DMS153 treated with DMSO at 0.1 percent for 48 hours (cell line): ENCODE measurements around the gene CDC42EP3.

Experiments
- DNase-seq: peaks from one replicate; lab custom pipeline; 2025; ENCODE audit not compliant: unreplicated experiment; lab: John Stamatoyannopoulos, UW

The CDC42EP3 gene

GRCh38 chr2:37671009-37671815 is at the start of gene CDC42EP3:
Gene CDC42EP3, minus strand, starts transcription at chr2:37671642. Its CDS starts 25,055 bp downstream, at chr2:37646587.
- DNase-seq, result peak; percentile 57

- no peak for DNase-seq
Measured at GRCh38 chr2:37721201-37721560, 49.7 kb upstream of the CDC42EP3 start.

GRCh38 chr2:37720533-37721200 is 49.2 kb upstream of the CDC42EP3 start:
- DNase-seq, result no peak

- DNase-seq, result no peak
Measured at GRCh38 chr2:37718515-37719161, 47.2 kb upstream of the CDC42EP3 start.

- no peak for DNase-seq
Measured at GRCh38 chr2:37713258-37713700, 41.8 kb upstream of the CDC42EP3 start.

GRCh38 chr2:37711831-37712230 is 40.4 kb upstream of the CDC42EP3 start:
- DNase-seq, result no peak

GRCh38 chr2:37711308-37711731 is 39.9 kb upstream of the CDC42EP3 start:
- DNase-seq, result no peak

GRCh38 chr2:37709111-37709510 is 37.7 kb upstream of the CDC42EP3 start:
- DNase-seq, result no peak

GRCh38 chr2:37708146-37708545 is 36.7 kb upstream of the CDC42EP3 start:
- no peak for DNase-seq

GRCh38 chr2:37707393-37707792 is 36.0 kb upstream of the CDC42EP3 start:
- no peak for DNase-seq

- no peak for DNase-seq
Measured at GRCh38 chr2:37706334-37707183, 35.1 kb upstream of the CDC42EP3 start.

- no peak for DNase-seq
Measured at GRCh38 chr2:37705191-37705590, 33.7 kb upstream of the CDC42EP3 start.

- DNase-seq, result no peak
Measured at GRCh38 chr2:37698931-37699481, 27.6 kb upstream of the CDC42EP3 start.

- DNase-seq, result no peak
Measured at GRCh38 chr2:37695336-37695735, 23.9 kb upstream of the CDC42EP3 start.

GRCh38 chr2:37692711-37693110 is 21.3 kb upstream of the CDC42EP3 start:
- no peak for DNase-seq

- no peak for DNase-seq
Measured at GRCh38 chr2:37689751-37690150, 18.3 kb upstream of the CDC42EP3 start.

GRCh38 chr2:37688771-37689468 is 17.5 kb upstream of the CDC42EP3 start:
- DNase-seq, result no peak

GRCh38 chr2:37686792-37687526 is 15.5 kb upstream of the CDC42EP3 start:
- DNase-seq, result no peak

- DNase-seq, result no peak
Measured at GRCh38 chr2:37684809-37685208, 13.4 kb upstream of the CDC42EP3 start.
